Mesodermal cell (in vitro differentiated cells): ENCODE data around the gene SNX27.
"Not testable (repeated sequence)": the region's sequence is repeated elsewhere in the genome, so short reads cannot be mapped to it uniquely, and the experiment has no call there.

Experiments used
- H3K27ac ChIP-seq: 2 replicates; pipeline ENCODE4 v1.7.0; 2013; ENCODE audit warnings: mild to moderate bottlenecking, low read depth, low read length, moderate library complexity; ENCODE audit not compliant: severe bottlenecking
- H3K36me3 ChIP-seq: 2 replicates; pipeline ENCODE4 v1.7.1; 2013; ENCODE audit warnings: mild to moderate bottlenecking, low read length, moderate library complexity; ENCODE audit not compliant: control insufficient read depth, insufficient read depth
- H3K4me1 ChIP-seq: one replicate; pipeline ENCODE4 v1.7.1; 2013; ENCODE audit warnings: mild to moderate bottlenecking, low read length; ENCODE audit not compliant: insufficient read depth, control insufficient read depth, poor library complexity, severe bottlenecking
- H3K4me3 ChIP-seq: 2 replicates; pipeline ENCODE4 v1.7.0; 2013; ENCODE audit warnings: low read length, control low read depth, mild to moderate bottlenecking; ENCODE audit not compliant: insufficient read depth, poor library complexity, severe bottlenecking; ENCODE audit errors: extremely low read depth
- H3K9me3 ChIP-seq: 2 replicates; pipeline ENCODE4 v1.7.1; 2013; ENCODE audit warnings: mild to moderate bottlenecking, low read length, moderate library complexity; ENCODE audit not compliant: control insufficient read depth
- WGBS, 2 experiments: methylation state at CpG; one replicate each; pipeline ENCODE4 v1.1.5; 2013; ENCODE audit warnings: missing lambda C conversion rate in 2 of 2; ENCODE audit not compliant: insufficient coverage in 2 of 2; 5-methylcytosine and 5-hydroxymethylcytosine counted together

The SNX27 gene

GRCh38 chr1:151720974-151721787 is 109.3 kb downstream of the SNX27 start, which contains the start of gene RIIAD1:
Gene RIIAD1 (plus strand): TSS chr1:151721522. CDS start chr1:151721537, 15 bp downstream.
- Histone ChIP-seq H3K36me3 (no peaks in the 10 kb centered on the region), H3K9me3 (no peaks in the 10 kb centered on the region), H3K4me3 (peak within 1 kb of the TSS; percentile 27), H3K4me1 (peaks cover 4% of the 10 kb centered on the region), H3K27ac (peak within 1 kb of the TSS; percentile 16)
- 1 to 6% methylated on average over 16 to 31 of the region's 44 CpGs for WGBS, 2 experiments

- H3K27ac ChIP-seq, result no peak overlapping the region
Observed at GRCh38 chr1:151721788-151722510, 110.1 kb downstream of the SNX27 start.

GRCh38 chr1:151723726-151724370 is 112.0 kb downstream of the SNX27 start:
- 71 to 100% methylated on average over 1 of the region's 3 CpGs for WGBS, 2 experiments
- no peaks in the 10 kb centered on the region for H3K9me3 ChIP-seq
- H3K4me3 ChIP-seq, result no peak overlapping the region
- H3K4me1 ChIP-seq, result peaks cover 13% of the 10 kb centered on the region
- H3K36me3 ChIP-seq, result no peaks in the 10 kb centered on the region
- no peak overlapping the region for H3K27ac ChIP-seq

More at GRCh38 chr1:151721788-151722510, 110.1 kb downstream of the SNX27 start:
- Histone ChIP-seq H3K9me3 (no peaks in the 10 kb centered on the region), H3K36me3 (no peaks in the 10 kb centered on the region), H3K4me1 (peaks cover 4% of the 10 kb centered on the region), H3K4me3 (peak overlapping the region; percentile 27)
- WGBS, 2 experiments, result 17 to 22% methylated on average over 9 to 13 of the region's 17 CpGs

GRCh38 chr1:151728151-151729054 is 116.6 kb downstream of the SNX27 start:
- Histone ChIP-seq H3K4me3 (no peak overlapping the region), H3K4me1 (peaks cover 13% of the 10 kb centered on the region), H3K9me3 (no peaks in the 10 kb centered on the region), H3K27ac (no peak overlapping the region), H3K36me3 (no peaks in the 10 kb centered on the region)
- WGBS, 2 experiments, result 39 to 42% methylated on average over 12 to 16 of the region's 19 CpGs

GRCh38 chr1:151729157-151729965 is 117.5 kb downstream of the SNX27 start:
- Histone ChIP-seq H3K4me1 (peaks cover 13% of the 10 kb centered on the region), H3K4me3 (no peak overlapping the region), H3K9me3 (no peaks in the 10 kb centered on the region), H3K27ac (no peak overlapping the region), H3K36me3 (no peaks in the 10 kb centered on the region)
- 74 to 75% methylated on average over 8 to 10 of the region's 10 CpGs for WGBS, 2 experiments

GRCh38 chr1:151729966-151730291 is 118.1 kb downstream of the SNX27 start:
- no peaks in the 10 kb centered on the region for H3K36me3 ChIP-seq
- no peak overlapping the region for H3K4me3 ChIP-seq
- no peak overlapping the region for H3K27ac ChIP-seq
- H3K4me1 ChIP-seq, result peaks cover 13% of the 10 kb centered on the region
- 88 to 93% methylated on average over 3 of the region's 4 CpGs for WGBS, 2 experiments
- H3K9me3 ChIP-seq, result no peaks in the 10 kb centered on the region

- peaks cover 10% of the 10 kb centered on the region for H3K4me1 ChIP-seq
- H3K9me3 ChIP-seq, result peaks cover 12% of the 10 kb centered on the region
- no peaks in the 10 kb centered on the region for H3K36me3 ChIP-seq
- H3K27ac ChIP-seq, result no peak overlapping the region
- no peak overlapping the region for H3K4me3 ChIP-seq
- WGBS, 2 experiments, result 80 to 87% methylated on average over 3 of the region's 3 CpGs
Observed at GRCh38 chr1:151733126-151733525, 121.3 kb downstream of the SNX27 start.

- not testable (repeated sequence) for H3K27ac ChIP-seq, H3K4me1 ChIP-seq, H3K4me3 ChIP-seq, H3K36me3 ChIP-seq
- 87 to 93% methylated on average over 6 to 9 of the region's 9 CpGs for WGBS, 2 experiments
- peaks cover 20% of the 10 kb centered on the region for H3K9me3 ChIP-seq
Observed at GRCh38 chr1:151733995-151734394, 122.1 kb downstream of the SNX27 start.

- Histone ChIP-seq H3K27ac (no peak overlapping the region), H3K36me3 (no peaks in the 10 kb centered on the region), H3K9me3 (peaks cover 20% of the 10 kb centered on the region), H3K4me1 (no peaks in the 10 kb centered on the region), H3K4me3 (no peak overlapping the region)
- WGBS, 2 experiments, result 58 to 100% methylated on average over 1 to 2 of the region's 2 CpGs
Observed at GRCh38 chr1:151737026-151737425, 125.2 kb downstream of the SNX27 start.
